GM18499 (cell line): ENCODE measurements around the gene PIK3R6.

Experiments
- ATAC-seq: cut with Tn5 transposase; IDR thresholded peaks from one replicate; pipeline ENCODE4 v1.9.1; 2021; ENCODE audit warnings: moderate number of reproducible peaks; ENCODE audit not compliant: insufficient read depth, unreplicated experiment

The PIK3R6 gene

DNA sequence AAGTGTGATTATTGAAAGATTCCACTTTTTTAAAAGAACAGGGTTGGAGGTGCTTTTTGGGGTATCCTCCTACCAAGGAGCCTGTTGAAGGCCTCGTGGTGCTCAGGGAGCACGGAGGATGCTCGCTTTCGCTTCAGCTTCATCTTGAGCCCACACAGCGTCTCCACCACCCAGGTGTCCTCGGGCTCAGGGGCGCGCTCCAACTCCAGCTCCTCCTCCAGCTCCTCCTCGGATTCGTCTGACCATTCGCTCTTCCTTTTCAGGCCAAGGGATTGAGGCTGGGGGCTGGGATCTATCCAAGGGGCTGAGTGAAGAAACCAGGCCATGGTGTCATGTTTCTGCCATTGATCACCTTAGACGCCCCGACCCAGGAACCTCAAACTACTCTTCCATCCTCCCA is 110.3 kb downstream of the PIK3R6 start:
- ATAC-seq: no peak

DNA sequence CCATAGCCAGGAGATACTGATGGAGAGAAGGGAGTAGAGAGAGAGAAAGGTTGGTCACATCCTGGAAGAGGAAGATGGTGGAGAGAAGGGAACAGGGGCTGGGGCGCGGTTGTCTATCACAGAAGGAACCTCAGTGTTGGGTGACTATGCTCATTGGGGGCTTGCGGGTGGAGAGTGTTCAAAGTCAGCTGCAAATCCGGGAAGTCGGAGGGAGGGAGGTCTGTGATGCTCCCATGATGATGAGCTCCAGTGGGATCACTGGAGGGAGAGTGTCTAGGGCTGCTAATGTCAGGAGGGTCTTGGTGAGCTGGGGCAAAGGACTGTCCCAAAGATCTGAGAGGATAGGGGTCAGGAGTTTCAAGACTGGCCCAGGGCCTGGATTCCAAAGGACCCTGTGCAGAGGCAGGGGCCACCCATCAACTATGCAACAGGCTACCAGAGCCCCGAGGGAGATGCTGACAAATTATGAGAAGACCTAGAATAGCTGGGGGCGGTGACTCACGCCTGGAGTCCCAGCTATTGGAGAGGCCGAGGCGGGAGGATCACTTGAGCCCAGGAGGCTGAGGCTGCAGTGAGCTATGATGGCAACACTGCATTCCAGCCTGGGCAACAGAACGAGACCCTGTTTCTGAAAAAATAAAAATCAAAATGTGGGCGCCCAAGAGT is 111.8 kb downstream of the PIK3R6 start:
- no peak for ATAC-seq

DNA sequence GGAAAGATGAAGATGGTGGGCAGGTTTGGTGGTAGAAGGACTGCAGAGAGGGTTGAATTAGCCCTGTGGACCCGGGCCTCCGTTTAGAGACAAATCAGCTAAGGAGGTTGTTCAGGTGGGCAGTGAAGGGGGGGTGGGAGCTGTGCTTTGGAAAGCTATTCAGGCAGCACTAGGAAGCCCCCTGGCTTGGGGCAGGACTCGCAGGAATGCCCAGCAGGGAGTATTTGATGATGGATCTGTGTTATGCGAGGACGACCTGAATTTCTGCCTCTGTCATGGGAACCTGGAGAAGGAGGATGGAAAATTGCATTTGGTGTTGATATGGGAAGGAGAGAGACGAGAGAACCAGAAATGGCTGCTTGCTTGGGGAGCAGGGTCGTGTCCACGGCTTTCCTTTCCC is 112.6 kb downstream of the PIK3R6 start:
- no peak for ATAC-seq

DNA sequence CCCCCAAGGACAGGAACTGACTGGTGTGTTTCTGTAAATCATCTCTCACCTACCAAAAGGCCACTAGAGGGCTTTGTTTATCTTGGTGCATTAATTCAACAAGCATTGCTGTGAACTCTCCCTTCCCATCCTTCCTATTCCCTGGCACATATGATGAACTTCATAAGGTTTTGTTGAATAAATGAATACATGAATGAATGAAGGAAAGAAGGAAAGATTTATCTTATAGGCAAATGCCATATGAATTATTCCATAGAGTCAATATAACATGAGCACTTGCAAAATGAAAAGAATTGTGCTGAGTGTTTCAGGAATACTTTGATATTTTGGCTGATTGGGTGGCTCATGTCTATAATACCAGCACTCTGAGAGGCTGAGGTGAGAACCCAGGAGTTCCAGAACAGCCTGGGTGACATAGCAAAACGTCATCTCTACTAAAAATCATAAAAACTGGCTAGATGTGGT is 113.5 kb downstream of the PIK3R6 start:
- no peak for ATAC-seq

DNA sequence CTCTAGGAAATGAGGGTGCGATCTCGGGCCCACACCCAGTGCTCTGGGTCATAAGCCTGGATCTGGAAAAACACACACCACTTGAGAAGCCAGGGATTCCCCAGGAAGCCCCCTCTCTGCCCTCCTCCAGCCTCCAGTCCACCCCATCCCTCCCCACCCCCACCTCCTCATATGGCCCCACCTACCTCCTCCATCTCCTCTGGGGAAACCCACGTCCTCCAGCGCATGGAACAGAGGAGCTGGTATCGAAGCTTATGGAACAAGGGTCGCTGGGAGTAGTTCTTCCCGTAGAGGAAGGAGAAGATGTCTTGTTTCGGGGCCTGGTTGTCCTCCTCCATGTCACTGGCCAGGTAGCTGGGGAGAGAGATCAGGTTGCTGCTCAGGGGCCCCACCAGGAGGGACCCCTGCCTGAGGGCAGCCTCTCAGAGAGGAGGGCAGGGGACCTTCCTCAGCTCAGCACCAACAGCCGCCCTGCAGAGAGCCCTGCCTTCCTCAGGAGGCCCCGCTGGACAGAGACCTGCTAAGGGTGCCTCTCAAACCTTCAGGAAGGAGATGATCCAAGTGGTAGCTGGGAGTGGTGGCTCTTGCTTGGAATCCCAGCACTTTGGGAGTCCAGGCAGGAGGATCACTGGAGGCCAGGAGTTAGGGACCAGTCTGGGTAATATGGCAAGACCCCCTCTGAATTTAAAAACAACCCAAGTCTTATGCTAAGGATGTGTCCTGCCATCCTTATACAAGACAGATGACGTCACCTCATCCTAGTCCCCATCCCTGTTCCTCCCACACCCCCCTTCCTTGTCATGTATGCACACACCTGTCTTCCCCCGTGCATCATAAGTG is 114.1 kb downstream of the PIK3R6 start:
- no peak for ATAC-seq
